ENCODE results near the gene CACNG1. TPM values are rescaled to one million over a fixed set of nuclear protein-coding genes. Genes with fewer than 3 reads are reported as not detected.
"Not testable (repeated sequence)": the region's sequence is repeated elsewhere in the genome, so short reads cannot be mapped to it uniquely, and the experiment has no call there.

Gene CACNG1
- total and polyA plus RNA-seq, 2 of the 4 experiments (the other 2 are of a cell fraction): not detected

DNA sequence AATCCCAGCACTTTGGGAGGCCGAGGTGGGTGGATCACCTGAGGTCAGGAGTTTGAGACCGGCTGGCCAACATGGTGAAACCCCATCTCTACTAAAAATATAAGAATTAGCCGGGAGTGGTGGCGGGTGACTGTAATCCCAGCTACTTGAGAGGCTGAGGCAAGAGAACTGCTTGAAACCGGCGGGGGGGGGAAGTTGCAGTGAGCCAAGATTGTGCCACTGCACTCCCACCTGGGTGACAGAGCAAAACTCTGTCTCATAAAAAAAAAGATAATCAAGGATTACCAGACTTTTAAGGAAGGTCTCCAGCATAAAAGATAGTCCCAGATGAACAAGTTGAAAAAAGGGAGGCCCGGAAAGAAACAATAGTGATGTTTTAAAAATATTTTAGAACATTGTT lies 48.4 kb downstream of the CACNG1 start:
- BruUV-seq (replicated peaks); intact Hi-C loops (cut with micrococcal nuclease): not testable (repeated sequence)

More for the DNA sequence above, 48.4 kb downstream of the CACNG1 start:
- H3K4me1 ChIP-seq (ENCODE audit: control insufficient read depth, insufficient read depth, low read length); H3K36me3 ChIP-seq (ENCODE audit: control insufficient read depth, insufficient read depth, low read length); H3K4me3 ChIP-seq (ENCODE audit: insufficient read depth, low read depth, low read length); H2BK15ac ChIP-seq (ENCODE audit: low read depth, low read length); H2AK5ac ChIP-seq (ENCODE audit: low read depth, low read length); H2BK5ac ChIP-seq (ENCODE audit: low read depth, low read length, poor library complexity, severe bottlenecking); H4K20me1 ChIP-seq (ENCODE audit: insufficient read depth, low read length); H3K18ac ChIP-seq (ENCODE audit: low read depth, low read length); DNase-seq; H3K23ac ChIP-seq (ENCODE audit: low read depth, low read length); H3K9me1 ChIP-seq (ENCODE audit: insufficient read depth, low read length); H2AK9ac ChIP-seq (replicated peaks; ENCODE audit: low read depth, low read length, poor library complexity); H3K4me2 ChIP-seq (ENCODE audit: low read depth, low read length); dilution Hi-C loops (cut with HindIII; ENCODE audit: low sequenced_read_pairs, unreplicated experiment); H3K4ac ChIP-seq (ENCODE audit: low read depth, low read length); POLR2A ChIA-PET (ENCODE audit: unreplicated experiment); H2AFZ ChIP-seq (replicated peaks; ENCODE audit: low read length, poor library complexity); H4K5ac ChIP-seq (ENCODE audit: low read depth, low read length); H4K91ac ChIP-seq (ENCODE audit: insufficient read depth, low read depth, low read length); H2BK120ac ChIP-seq (ENCODE audit: low read depth, low read length); H2BK20ac ChIP-seq (ENCODE audit: low read depth, low read length); H3K9ac ChIP-seq (ENCODE audit: low read depth, low read length); CTCF ChIA-PET; H3K27me3 ChIP-seq (ENCODE audit: control insufficient read depth, insufficient read depth, low read length); in situ Hi-C loops (cut with MboI; ENCODE audit: low sequenced_read_pairs); H4K8ac ChIP-seq (ENCODE audit: low read depth in 2 of 2, low read length in 2 of 2); H3K9me3 ChIP-seq (ENCODE audit: control insufficient read depth, insufficient read depth, low read length); ATAC-seq (ENCODE audit: low read depth); H3K14ac ChIP-seq (replicated peaks; ENCODE audit: low read depth, low read length); H3K27ac ChIP-seq (ENCODE audit: insufficient read depth, low read length); H3K56ac ChIP-seq (ENCODE audit: extremely low read depth, insufficient read depth, low read length): not testable (repeated sequence)
- no CpG with 5 or more reads among the region's 7 CpGs for WGBS, 2 experiments (ENCODE audit: extremely low coverage in 2 of 2, insufficient read length in 1 of 2)
- H3K79me1 ChIP-seq (ENCODE audit: low read depth in 1 of 2, low read length in 2 of 2): peaks cover 16 to 46% of the 10 kb centered on the region in 2 experiments

Data from IMR-90 (cell line).